ENCODE data around the gene MINDY3.

GRCh38 chr10:15745751-15746150 lies 114.6 kb downstream of the MINDY3 start:
- TF ChIP-seq, protein P1, sequence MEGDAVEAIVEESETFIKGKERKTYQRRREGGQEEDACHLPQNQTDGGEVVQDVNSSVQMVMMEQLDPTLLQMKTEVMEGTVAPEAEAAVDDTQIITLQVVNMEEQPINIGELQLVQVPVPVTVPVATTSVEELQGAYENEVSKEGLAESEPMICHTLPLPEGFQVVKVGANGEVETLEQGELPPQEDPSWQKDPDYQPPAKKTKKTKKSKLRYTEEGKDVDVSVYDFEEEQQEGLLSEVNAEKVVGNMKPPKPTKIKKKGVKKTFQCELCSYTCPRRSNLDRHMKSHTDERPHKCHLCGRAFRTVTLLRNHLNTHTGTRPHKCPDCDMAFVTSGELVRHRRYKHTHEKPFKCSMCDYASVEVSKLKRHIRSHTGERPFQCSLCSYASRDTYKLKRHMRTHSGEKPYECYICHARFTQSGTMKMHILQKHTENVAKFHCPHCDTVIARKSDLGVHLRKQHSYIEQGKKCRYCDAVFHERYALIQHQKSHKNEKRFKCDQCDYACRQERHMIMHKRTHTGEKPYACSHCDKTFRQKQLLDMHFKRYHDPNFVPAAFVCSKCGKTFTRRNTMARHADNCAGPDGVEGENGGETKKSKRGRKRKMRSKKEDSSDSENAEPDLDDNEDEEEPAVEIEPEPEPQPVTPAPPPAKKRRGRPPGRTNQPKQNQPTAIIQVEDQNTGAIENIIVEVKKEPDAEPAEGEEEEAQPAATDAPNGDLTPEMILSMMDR (IDR thresholded peaks at IDR 0.05): no peak
- TF ChIP-seq POLR2AphosphoS5 (IDR thresholded peaks at IDR 0.05) (peak in 1 of 4 donors; percentile 39), POLR2A (IDR thresholded peaks at IDR 0.05) (no peak)
